Caco-2 (cell line): ENCODE data around the gene FOXRED1. TPM values are rescaled to one million over a fixed set of nuclear protein-coding genes. Genes with fewer than 3 reads are reported as not detected.

Source experiments
- BruUV-seq: library from RNA; stranded (reverse); fragments of 400-500 nt; replicated peaks from 2 replicates; lab custom pipeline; 2021; lab: Mats Ljungman, UMichigan
- CTCF ChIA-PET: fragments of 300-600 bp; sonication (Branson Sonifier 250); formaldehyde crosslinking; loops from one replicate; lab custom pipeline; 2022; ENCODE audit warnings: antibody characterized with exemption; lab: Charles Lee
- POLR2A ChIA-PET: fragments of 300-600 bp; sonication (Branson Sonifier 250); formaldehyde crosslinking; loops from one replicate; lab custom pipeline; 2022; ENCODE audit warnings: antibody characterized with exemption; lab: Charles Lee
- DNase-seq, 2 experiments: peaks; one replicate each; pipeline versions ENCODE4 v3.0.0 to v3.0.0-alpha.2; 2020 to 2022
- H3K27me3 ChIP-seq: replicated peaks from 2 replicates; pipeline ENCODE4 v1.6.0; 2011; ENCODE audit warnings: low read length; ENCODE audit not compliant: control insufficient read depth, insufficient read depth
- H3K36me3 ChIP-seq: 2 replicates; pipeline ENCODE4 v1.5.1; 2011; ENCODE audit warnings: low read length; ENCODE audit not compliant: control insufficient read depth, insufficient read depth
- H3K4me1 ChIP-seq: fragments of 250-450 bp; sonication (Bioruptor Pico); 2 replicates; pipeline ENCODE4 v1.5.1; 2020; ENCODE audit warnings: mild to moderate bottlenecking
- H3K4me3 ChIP-seq: 2 replicates; pipeline ENCODE4 v1.5.1; 2011; ENCODE audit warnings: low read depth, mild to moderate bottlenecking, control low read depth, low read length
- H3K9me3 ChIP-seq: fragments of 250-450 bp; sonication (Bioruptor Pico); 2 replicates; pipeline ENCODE4 v1.5.1; 2020; ENCODE audit warnings: mild to moderate bottlenecking, moderate library complexity
- H3K27ac Mint-ChIP-seq: one replicate; pipeline ENCODE4 v1.8.0; 2022; ENCODE audit warnings: mixed read lengths; ENCODE audit not compliant: unreplicated experiment
- H3K27me3 Mint-ChIP-seq: one replicate; pipeline ENCODE4 v1.8.0; 2022; ENCODE audit warnings: mixed read lengths; ENCODE audit not compliant: insufficient read depth, unreplicated experiment
- H3K36me3 Mint-ChIP-seq: one replicate; pipeline ENCODE4 v1.8.0; 2022; ENCODE audit warnings: mild to moderate bottlenecking, mixed read lengths; ENCODE audit not compliant: insufficient read depth, unreplicated experiment
- H3K4me1 Mint-ChIP-seq: one replicate; pipeline ENCODE4 v1.8.0; 2022; ENCODE audit warnings: low read depth, mixed read lengths; ENCODE audit not compliant: unreplicated experiment
- H3K4me3 Mint-ChIP-seq: one replicate; pipeline ENCODE4 v1.8.0; 2022; ENCODE audit warnings: mild to moderate bottlenecking, moderate library complexity, mixed read lengths; ENCODE audit not compliant: unreplicated experiment
- H3K9me3 Mint-ChIP-seq: one replicate; pipeline ENCODE4 v1.8.0; 2022; ENCODE audit warnings: mixed read lengths; ENCODE audit not compliant: unreplicated experiment
- intact Hi-C: fragments of 100-400 bp; cut with micrococcal nuclease; formaldehyde crosslinking; loops from one replicate; pipeline ENCODE4 v1.10.0; 2022; ENCODE audit not compliant: unreplicated experiment
- total RNA-seq: library from RNA; stranded (reverse); gene quantifications from 2 replicates; pipeline ENCODE4 v1.2.3, GENCODE V29; 2022
- TF ChIP-seq, protein P1 (sequence below), 2 experiments: fragments of 200-600 bp in 1 of 2; IDR thresholded peaks; 1 replicate in 1 of 2; 2 replicates in 1 of 2; pipeline versions ENCODE4 v1.5.1 to v1.8.0; 2011 to 2022; ENCODE audit warnings: antibody characterized with exemption in 1 of 2, control low read depth in 1 of 2, inconsistent platforms in 1 of 2, low read depth in 1 of 2, low read length in 1 of 2, mild to moderate bottlenecking in 1 of 2, moderate library complexity in 1 of 2; ENCODE audit not compliant: insufficient read depth in 1 of 2, severe bottlenecking in 1 of 2, unreplicated experiment in 1 of 2

The FOXRED1 gene
- total RNA-seq, 1 experiment from 2014 or later = 91.7 TPM

DNA sequence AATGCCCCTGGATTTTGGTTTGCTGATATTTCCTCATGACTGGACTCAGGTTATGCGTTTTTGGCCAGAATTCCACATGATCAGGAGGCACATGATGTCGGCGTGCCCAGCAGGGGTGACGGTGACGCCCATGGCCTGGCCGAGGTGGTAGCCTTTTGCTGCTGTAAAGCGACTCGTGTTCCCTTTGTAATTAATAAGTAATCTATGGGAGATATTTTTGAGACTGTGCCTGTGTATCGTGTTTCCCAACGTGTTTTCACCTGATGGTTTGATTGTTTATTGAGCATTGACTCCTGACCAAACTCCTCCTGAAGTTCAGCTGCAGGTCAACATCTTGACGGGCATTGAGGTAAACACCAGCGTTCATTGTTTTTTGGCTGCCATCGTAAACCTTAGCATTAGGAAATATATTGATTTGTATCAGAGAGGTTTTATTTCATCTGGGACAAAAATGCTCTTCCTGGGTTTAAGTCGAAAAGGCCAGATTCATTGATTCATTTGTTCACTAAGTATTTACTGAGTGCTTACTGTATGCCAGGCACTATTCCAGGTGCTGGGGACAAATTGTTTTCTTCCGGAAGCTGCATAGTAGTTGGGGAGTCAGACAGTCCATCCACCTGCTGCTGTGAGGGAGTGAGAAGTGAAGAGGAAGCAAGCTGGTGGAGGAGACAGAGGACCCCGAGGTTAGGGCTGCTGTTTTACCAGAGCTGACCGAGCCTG lies 58.5 kb downstream of the FOXRED1 start:
- H3K27me3 ChIP-seq = no peaks in the 10 kb centered on the region
- Mint-ChIP-seq H3K36me3 (peaks cover under 1% of the 10 kb centered on the region), H3K27me3 (no peaks in the 10 kb centered on the region), H3K27ac (peak overlapping the region; percentile 45), H3K4me3 (no peak overlapping the region), H3K9me3 (no peaks in the 10 kb centered on the region), H3K4me1 (no peaks in the 10 kb centered on the region)
- no peaks in the 10 kb centered on the region for H3K9me3 ChIP-seq
- BruUV-seq = no TSS peak
- no peak for DNase-seq
- no peak overlapping the region for H3K4me3 ChIP-seq
- intact Hi-C loops = no loop called here
- CTCF ChIA-PET = no interaction called here
- TF ChIP-seq, protein P1, sequence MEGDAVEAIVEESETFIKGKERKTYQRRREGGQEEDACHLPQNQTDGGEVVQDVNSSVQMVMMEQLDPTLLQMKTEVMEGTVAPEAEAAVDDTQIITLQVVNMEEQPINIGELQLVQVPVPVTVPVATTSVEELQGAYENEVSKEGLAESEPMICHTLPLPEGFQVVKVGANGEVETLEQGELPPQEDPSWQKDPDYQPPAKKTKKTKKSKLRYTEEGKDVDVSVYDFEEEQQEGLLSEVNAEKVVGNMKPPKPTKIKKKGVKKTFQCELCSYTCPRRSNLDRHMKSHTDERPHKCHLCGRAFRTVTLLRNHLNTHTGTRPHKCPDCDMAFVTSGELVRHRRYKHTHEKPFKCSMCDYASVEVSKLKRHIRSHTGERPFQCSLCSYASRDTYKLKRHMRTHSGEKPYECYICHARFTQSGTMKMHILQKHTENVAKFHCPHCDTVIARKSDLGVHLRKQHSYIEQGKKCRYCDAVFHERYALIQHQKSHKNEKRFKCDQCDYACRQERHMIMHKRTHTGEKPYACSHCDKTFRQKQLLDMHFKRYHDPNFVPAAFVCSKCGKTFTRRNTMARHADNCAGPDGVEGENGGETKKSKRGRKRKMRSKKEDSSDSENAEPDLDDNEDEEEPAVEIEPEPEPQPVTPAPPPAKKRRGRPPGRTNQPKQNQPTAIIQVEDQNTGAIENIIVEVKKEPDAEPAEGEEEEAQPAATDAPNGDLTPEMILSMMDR (IDR thresholded peaks at IDR 0.05; ENCODE audit: insufficient read depth in 1 of 2, low read depth in 1 of 2, low read length in 1 of 2, severe bottlenecking in 1 of 2, unreplicated experiment in 1 of 2) = no peak
- POLR2A ChIA-PET = interaction anchor here (0.6 kb wide), 1 partner anchor 43 kb away, joined by 3 read pairs; no protein-coding TSS in a partner anchor
- peaks cover 1% of the 10 kb centered on the region; the same call in 1 of the 2 replicates for H3K36me3 ChIP-seq
- H3K4me1 ChIP-seq = no peaks in the 10 kb centered on the region

Other genes with a start within 250 kb of the FOXRED1 start
- gene CDON, start 206.3 kb upstream of the FOXRED1 start, total RNA-seq = 5.7 and 6.8 TPM in 2 replicates
- 74.2 and 74.3 TPM in 2 replicates for gene RPUSD4, start 57.5 kb upstream of the FOXRED1 start, total RNA-seq
- 36.5 and 44.3 TPM in 2 replicates for gene FAM118B, start 57.4 kb upstream of the FOXRED1 start, total RNA-seq
- gene SRPRA, start 259 bp upstream of the FOXRED1 start, total RNA-seq = 174 and 191 TPM in 2 replicates
- 25.1 and 27.8 TPM in 2 replicates for gene TIRAP, start 13.9 kb downstream of the FOXRED1 start, total RNA-seq
- 40.2 and 40.4 TPM in 2 replicates for gene DCPS, start 34.9 kb downstream of the FOXRED1 start, total RNA-seq
- 11.2 and 11.5 TPM in 2 replicates for gene ST3GAL4, start 86.5 kb downstream of the FOXRED1 start, total RNA-seq